RKO (cell line): Measurements from ENCODE around the gene POGLUT3.
A peak's percentile ranks its signal among the peaks of the same experiment; 100 is the strongest.

Experiments
- DNase-seq: peaks from one replicate; pipeline ENCODE4 v3.0.0-alpha.2; 2016; ENCODE audit warnings: low spot score

Gene POGLUT3

GRCh38 chr11:108500721-108501120 lies 2.5 kb upstream of the POGLUT3 start:
- no peak for DNase-seq

GRCh38 chr11:108500169-108500568 lies 2.0 kb upstream of the POGLUT3 start:
- no peak for DNase-seq

GRCh38 chr11:108498816-108499408 lies 728 bp upstream of the POGLUT3 start:
- no peak for DNase-seq

- DNase-seq = peak; percentile 98
Measured at GRCh38 chr11:108497317-108498045, 703 bp downstream of the POGLUT3 start.

- peak; percentile 14 for DNase-seq
Measured at GRCh38 chr11:108496643-108497256, 1.4 kb downstream of the POGLUT3 start.

GRCh38 chr11:108495326-108495725 lies 2.9 kb downstream of the POGLUT3 start:
- DNase-seq = no peak

- DNase-seq = no peak
Measured at GRCh38 chr11:108494182-108494581, 4.0 kb downstream of the POGLUT3 start.

GRCh38 chr11:108491936-108492335 lies 6.2 kb downstream of the POGLUT3 start:
- DNase-seq = no peak

GRCh38 chr11:108486828-108487227 lies 11.4 kb downstream of the POGLUT3 start:
- no peak for DNase-seq

- DNase-seq = no peak
Measured at GRCh38 chr11:108486331-108486730, 11.9 kb downstream of the POGLUT3 start.

GRCh38 chr11:108483163-108483562 lies 15.0 kb downstream of the POGLUT3 start:
- DNase-seq = no peak

- DNase-seq = no peak
Measured at GRCh38 chr11:108474664-108475463, 23.3 kb downstream of the POGLUT3 start.

GRCh38 chr11:108472681-108473080 lies 25.5 kb downstream of the POGLUT3 start:
- DNase-seq = no peak

- DNase-seq = no peak
Measured at GRCh38 chr11:108468478-108468864, 29.7 kb downstream of the POGLUT3 start.

GRCh38 chr11:108467091-108467823 lies 30.9 kb downstream of the POGLUT3 start, which contains the start of gene C11orf65:
Gene C11orf65, minus strand, starts transcription at chr11:108467529. Its CDS starts 5,970 bp downstream, at chr11:108461559.
- peak; percentile 97 for DNase-seq

- no peak for DNase-seq
Measured at GRCh38 chr11:108466405-108466804, 31.8 kb downstream of the POGLUT3 start.

GRCh38 chr11:108453207-108453835 lies 44.9 kb downstream of the POGLUT3 start:
- no peak for DNase-seq
